HUES64 (cell line): ENCODE data around the gene SRP9.
"Not testable (repeated sequence)": the region's sequence is repeated elsewhere in the genome, so short reads cannot be mapped to it uniquely, and the experiment has no call there.

Experiments used
- H3K27ac ChIP-seq: 2 replicates; pipeline ENCODE4 v1.7.0; 2013; ENCODE audit warnings: low read depth, low read length, inconsistent platforms
- H3K27me3 ChIP-seq: 2 replicates; pipeline ENCODE4 v1.6.1; 2013; ENCODE audit warnings: mild to moderate bottlenecking, low read length; ENCODE audit not compliant: insufficient read depth
- H3K36me3 ChIP-seq: 2 replicates; pipeline ENCODE4 v1.6.1; 2013; ENCODE audit warnings: mild to moderate bottlenecking, low read length; ENCODE audit not compliant: insufficient read depth
- H3K4me1 ChIP-seq: 2 replicates; pipeline ENCODE4 v1.6.1; 2013; ENCODE audit warnings: mild to moderate bottlenecking, low read length, moderate library complexity; ENCODE audit not compliant: insufficient read depth
- H3K4me3 ChIP-seq: 2 replicates; pipeline ENCODE4 v1.5.1; 2013; ENCODE audit warnings: mild to moderate bottlenecking, low read length, moderate library complexity
- H3K9ac ChIP-seq: 2 replicates; pipeline ENCODE4 v1.6.1; 2013; ENCODE audit warnings: mild to moderate bottlenecking, low read depth, low read length
- H3K9me3 ChIP-seq: 2 replicates; pipeline ENCODE4 v1.6.1; 2013; ENCODE audit warnings: low read depth, low read length; ENCODE audit not compliant: insufficient read depth
- WGBS: fragments of 150-250, 120-280 bp; methylation state at CpG from one replicate; pipeline ENCODE4 v1.1.7; 2013; ENCODE audit warnings: missing lambda C conversion rate; 5-methylcytosine and 5-hydroxymethylcytosine counted together

SRP9 gene

GRCh38 chr1:225757927-225758656 is 19.5 kb upstream of the SRP9 start:
- H3K9me3 ChIP-seq: no peaks in the 10 kb centered on the region
- H3K36me3 ChIP-seq: no peaks in the 10 kb centered on the region
- H3K4me1 ChIP-seq: peaks cover 16% of the 10 kb centered on the region
- no peaks in the 10 kb centered on the region for H3K27me3 ChIP-seq
- H3K27ac ChIP-seq: no peak overlapping the region
- H3K9ac ChIP-seq: no peak overlapping the region
- H3K4me3 ChIP-seq: no peak overlapping the region
- WGBS: 88% methylated on average over 10 of the region's 10 CpGs

GRCh38 chr1:225759972-225760371 is 17.7 kb upstream of the SRP9 start:
- WGBS: 92% methylated on average over 5 of the region's 5 CpGs
- not testable (repeated sequence) for H3K9me3 ChIP-seq, H3K4me3 ChIP-seq, H3K36me3 ChIP-seq, H3K9ac ChIP-seq, H3K27me3 ChIP-seq, H3K27ac ChIP-seq
- H3K4me1 ChIP-seq: peaks cover 24% of the 10 kb centered on the region

- H3K4me1 ChIP-seq: peaks cover 21% of the 10 kb centered on the region
- no peaks in the 10 kb centered on the region for H3K27me3 ChIP-seq
- 90% methylated on average over 6 of the region's 6 CpGs for WGBS
- no peaks in the 10 kb centered on the region for H3K9me3 ChIP-seq
- H3K9ac ChIP-seq: no peak overlapping the region
- H3K36me3 ChIP-seq: no peaks in the 10 kb centered on the region
- H3K4me3 ChIP-seq: no peak overlapping the region
- H3K27ac ChIP-seq: no peak overlapping the region
These were observed 17.1 kb upstream of the SRP9 start for GRCh38 chr1:225760531-225760930.

- H3K36me3 ChIP-seq, H3K9me3 ChIP-seq, H3K27ac ChIP-seq, H3K9ac ChIP-seq, H3K4me3 ChIP-seq, H3K27me3 ChIP-seq: not testable (repeated sequence)
- 93% methylated on average over 5 of the region's 6 CpGs for WGBS
- H3K4me1 ChIP-seq: peaks cover 21% of the 10 kb centered on the region
These were observed 16.2 kb upstream of the SRP9 start for GRCh38 chr1:225761395-225761794.

- H3K27ac ChIP-seq: peak overlapping the region; percentile 27; the same call in 1 of the 2 replicates
- H3K4me1 ChIP-seq: peaks cover 23% of the 10 kb centered on the region
- WGBS: 60% methylated on average over 5 of the region's 5 CpGs
- H3K36me3 ChIP-seq: no peaks in the 10 kb centered on the region
- H3K9me3 ChIP-seq: no peaks in the 10 kb centered on the region
- no peaks in the 10 kb centered on the region for H3K27me3 ChIP-seq
- H3K4me3 ChIP-seq: no peak overlapping the region
- no peak overlapping the region; the same call in 1 of the 2 replicates for H3K9ac ChIP-seq
These were observed 15.6 kb upstream of the SRP9 start for GRCh38 chr1:225762002-225762441.

GRCh38 chr1:225762444-225762843 is 15.2 kb upstream of the SRP9 start:
- no peaks in the 10 kb centered on the region for H3K36me3 ChIP-seq
- H3K4me1 ChIP-seq: peaks cover 27% of the 10 kb centered on the region
- no peak overlapping the region; the same call in 1 of the 2 replicates for H3K9ac ChIP-seq
- 70% methylated on average over 5 of the region's 5 CpGs for WGBS
- H3K27me3 ChIP-seq: no peaks in the 10 kb centered on the region
- H3K9me3 ChIP-seq: no peaks in the 10 kb centered on the region
- H3K4me3 ChIP-seq: no peak overlapping the region
- peak overlapping the region; percentile 27 for H3K27ac ChIP-seq

- no peak overlapping the region for H3K9ac ChIP-seq
- no peak overlapping the region for H3K27ac ChIP-seq
- no peaks in the 10 kb centered on the region for H3K9me3 ChIP-seq
- H3K4me1 ChIP-seq: peaks cover 36% of the 10 kb centered on the region
- H3K36me3 ChIP-seq: no peaks in the 10 kb centered on the region
- H3K4me3 ChIP-seq: no peak overlapping the region
- 76% methylated on average over 9 of the region's 9 CpGs for WGBS
- no peaks in the 10 kb centered on the region for H3K27me3 ChIP-seq
These were observed 13.7 kb upstream of the SRP9 start for GRCh38 chr1:225763716-225764548.

- no peaks in the 10 kb centered on the region for H3K9me3 ChIP-seq
- H3K27ac ChIP-seq: no peak overlapping the region
- no peak overlapping the region for H3K9ac ChIP-seq
- H3K4me1 ChIP-seq: peaks cover 43% of the 10 kb centered on the region
- no peak overlapping the region for H3K4me3 ChIP-seq
- no peaks in the 10 kb centered on the region for H3K36me3 ChIP-seq
- WGBS: 94% methylated on average over 6 of the region's 6 CpGs
- H3K27me3 ChIP-seq: no peaks in the 10 kb centered on the region
These were observed 11.5 kb upstream of the SRP9 start for GRCh38 chr1:225765982-225766674.

GRCh38 chr1:225766967-225767633 is 10.5 kb upstream of the SRP9 start:
- WGBS: 91% methylated on average over 8 of the region's 8 CpGs
- H3K27me3 ChIP-seq: no peaks in the 10 kb centered on the region
- peaks cover 42% of the 10 kb centered on the region for H3K4me1 ChIP-seq
- no peak overlapping the region for H3K9ac ChIP-seq
- H3K36me3 ChIP-seq: no peaks in the 10 kb centered on the region
- H3K9me3 ChIP-seq: no peaks in the 10 kb centered on the region
- H3K4me3 ChIP-seq: no peak overlapping the region
- no peak overlapping the region for H3K27ac ChIP-seq

- Histone ChIP-seq H3K36me3 (no peaks in the 10 kb centered on the region), H3K4me1 (peaks cover 41% of the 10 kb centered on the region), H3K27ac (no peak overlapping the region), H3K27me3 (no peaks in the 10 kb centered on the region), H3K9me3 (no peaks in the 10 kb centered on the region), H3K9ac (no peak overlapping the region), H3K4me3 (no peak overlapping the region)
- 80% methylated on average over 15 of the region's 17 CpGs for WGBS
These were observed 9.7 kb upstream of the SRP9 start for GRCh38 chr1:225767634-225768540.
